HG03139 (cell line): ENCODE results near the gene B3GALT4.
A peak's percentile ranks its signal among the peaks of the same experiment; 100 is the strongest.
"Not testable (repeated sequence)": the region's sequence is repeated elsewhere in the genome, so short reads cannot be mapped to it uniquely, and the experiment has no call there.

ENCODE experiments used
- ATAC-seq: cut with Tn5 transposase; IDR thresholded peaks from one replicate; pipeline ENCODE4 v1.9.1; 2021; ENCODE audit not compliant: unreplicated experiment

The B3GALT4 gene, protein sequence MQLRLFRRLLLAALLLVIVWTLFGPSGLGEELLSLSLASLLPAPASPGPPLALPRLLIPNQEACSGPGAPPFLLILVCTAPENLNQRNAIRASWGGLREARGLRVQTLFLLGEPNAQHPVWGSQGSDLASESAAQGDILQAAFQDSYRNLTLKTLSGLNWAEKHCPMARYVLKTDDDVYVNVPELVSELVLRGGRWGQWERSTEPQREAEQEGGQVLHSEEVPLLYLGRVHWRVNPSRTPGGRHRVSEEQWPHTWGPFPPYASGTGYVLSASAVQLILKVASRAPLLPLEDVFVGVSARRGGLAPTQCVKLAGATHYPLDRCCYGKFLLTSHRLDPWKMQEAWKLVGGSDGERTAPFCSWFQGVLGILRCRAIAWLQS

GRCh38 chr6:33276864-33277662, at the start of gene B3GALT4:
B3GALT4 (plus strand) TSS chr6:33277123; CDS start chr6:33277420, 297 bp downstream.
- peak; percentile 53 for ATAC-seq

DNA sequence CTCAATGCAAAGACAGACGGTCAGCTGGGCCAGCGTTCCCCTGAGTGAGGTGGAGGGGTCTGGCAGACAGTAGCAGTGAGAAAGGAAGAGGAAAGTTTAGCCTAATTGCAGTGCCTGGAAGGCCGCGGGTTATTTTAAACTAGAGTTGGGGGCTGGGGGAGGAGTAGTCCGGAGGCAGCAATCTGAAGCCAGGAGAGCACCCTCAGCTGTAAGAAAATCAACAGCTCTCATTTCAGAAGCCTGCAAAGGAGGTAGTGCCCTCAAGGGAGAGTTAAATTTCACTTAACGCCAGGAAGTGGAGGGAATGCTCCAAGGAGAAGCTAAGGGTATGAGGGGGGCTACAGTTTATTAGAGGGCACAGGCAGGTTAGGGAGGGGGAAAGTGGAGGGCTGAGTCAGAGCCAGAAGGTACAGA, 41.7 kb upstream of the B3GALT4 start:
- no peak for ATAC-seq

DNA sequence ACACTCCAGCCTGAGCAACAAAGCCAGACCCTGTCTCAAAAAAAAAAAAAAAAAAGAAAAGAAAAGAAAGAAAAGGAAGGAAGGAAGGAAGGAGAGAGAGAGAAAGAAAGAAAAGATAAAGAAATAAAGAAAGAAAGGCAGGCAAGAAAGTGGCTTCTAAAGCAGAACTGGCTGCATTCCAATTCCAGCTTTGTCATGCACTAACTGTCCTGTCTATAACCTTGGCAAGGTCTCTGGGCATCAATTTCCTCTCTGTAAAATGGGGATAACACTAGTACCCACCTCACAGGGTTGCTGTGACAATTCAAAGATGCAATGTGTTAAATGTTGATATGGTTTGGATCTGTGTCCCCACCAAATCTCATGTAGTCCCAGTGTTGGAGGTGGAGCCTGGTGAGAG, 40.6 kb upstream of the B3GALT4 start:
- no peak for ATAC-seq

GRCh38 chr6:33236852-33237251, 40.1 kb upstream of the B3GALT4 start:
- no peak for ATAC-seq

DNA sequence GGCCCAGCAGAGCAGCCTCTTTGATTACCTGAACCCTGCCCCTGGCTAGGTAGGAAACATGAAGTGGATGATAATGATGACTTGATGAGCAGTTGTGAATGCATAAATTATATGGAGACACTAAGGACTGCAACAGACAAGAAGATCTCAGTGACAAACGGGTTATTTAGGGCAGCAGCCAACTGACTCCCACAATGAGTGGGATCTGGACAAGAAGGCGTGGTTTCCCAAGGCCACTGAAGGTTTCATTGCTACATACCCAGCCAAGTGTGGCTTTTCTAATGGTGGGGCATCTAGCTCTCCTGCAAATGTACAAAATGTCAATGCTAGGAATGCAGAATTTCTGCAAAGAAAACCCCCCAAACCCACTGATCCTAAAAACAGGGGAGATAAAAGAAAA, 39.2 kb upstream of the B3GALT4 start:
- ATAC-seq: no peak

- no peak for ATAC-seq
These were observed 35.0 kb upstream of the B3GALT4 start for GRCh38 chr6:33241968-33242367.

DNA sequence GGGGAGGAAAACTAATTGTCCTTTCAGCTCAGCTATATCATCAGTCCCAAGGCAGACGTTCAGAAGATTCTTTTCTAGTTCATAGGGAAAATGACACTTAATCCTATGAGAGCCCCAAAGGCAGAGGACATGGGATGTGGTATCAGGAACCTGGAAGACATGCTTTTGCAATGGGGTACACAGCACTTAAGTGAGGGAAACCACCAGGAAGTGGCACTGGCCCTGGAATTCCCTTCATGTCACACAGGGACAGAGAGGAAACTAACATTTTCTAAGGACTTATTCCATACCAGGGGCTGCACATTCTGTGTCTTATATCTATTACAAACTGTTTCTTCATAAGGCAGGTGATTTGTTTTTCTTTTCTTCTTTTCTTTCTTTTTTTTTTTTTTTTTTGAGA, 33.4 kb upstream of the B3GALT4 start:
- ATAC-seq: no peak

- no peak for ATAC-seq
These were observed 28.8 kb upstream of the B3GALT4 start for GRCh38 chr6:33247977-33248642.

DNA sequence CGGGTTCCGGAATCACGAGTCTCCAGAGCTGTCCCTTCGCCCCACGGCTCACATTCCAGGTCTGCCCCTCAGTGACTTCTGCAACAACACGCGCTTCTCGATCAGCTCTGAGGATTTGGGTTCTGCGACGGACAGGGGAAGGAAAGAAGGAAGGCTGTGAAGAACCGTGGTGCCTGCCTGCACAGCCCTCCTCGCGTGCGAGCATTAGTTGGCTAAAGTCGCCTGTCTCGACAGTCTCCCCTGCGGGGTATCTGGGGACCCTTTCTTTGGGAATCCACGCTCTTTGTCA, 28.3 kb upstream of the B3GALT4 start:
- no peak for ATAC-seq

- ATAC-seq: peak; percentile 86
These were observed 27.8 kb upstream of the B3GALT4 start for GRCh38 chr6:33248932-33249731.

DNA sequence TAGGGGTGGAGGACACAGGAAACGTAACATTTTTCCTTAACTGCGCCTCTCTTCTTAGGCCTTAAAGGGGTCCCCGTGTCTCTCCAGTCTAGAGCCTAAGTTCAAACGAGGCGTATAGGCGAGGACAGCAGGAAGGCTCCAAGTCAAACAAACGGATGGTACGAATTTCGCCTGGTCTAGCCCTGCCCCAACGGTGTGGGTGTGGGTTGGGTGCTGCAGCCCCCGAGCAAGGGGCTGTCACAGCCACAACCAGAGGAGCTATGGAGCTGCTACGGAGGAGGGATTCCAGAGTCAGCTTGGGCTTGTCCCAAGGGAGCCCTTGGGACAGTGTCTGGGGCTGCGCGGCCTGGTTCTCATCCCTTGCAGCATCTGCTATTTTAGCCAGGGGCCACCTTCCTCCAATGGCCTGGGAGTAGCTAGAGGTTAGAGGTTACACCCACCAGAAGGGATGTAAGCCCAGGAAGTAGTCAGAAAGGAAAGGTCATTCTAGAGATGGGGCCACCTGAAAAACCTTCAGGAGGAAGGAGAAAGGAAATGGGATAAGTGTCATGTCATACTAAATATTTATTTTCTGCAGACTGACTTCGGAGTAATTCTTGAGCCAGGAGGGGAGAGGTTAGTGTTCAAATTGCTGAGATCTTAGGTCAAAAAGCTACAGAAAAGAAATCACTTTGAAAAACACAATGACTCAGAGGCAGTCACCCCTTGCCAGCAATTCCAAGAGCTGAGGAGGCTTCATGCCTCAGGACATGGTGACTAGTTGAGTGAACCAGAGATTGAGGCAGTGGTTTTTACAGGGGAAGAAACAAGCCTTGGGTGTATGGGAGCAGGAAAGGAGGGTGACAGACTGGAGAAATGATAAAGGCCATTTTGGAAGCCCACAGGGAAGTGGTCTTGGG, 26.9 kb upstream of the B3GALT4 start:
- ATAC-seq: no peak

DNA sequence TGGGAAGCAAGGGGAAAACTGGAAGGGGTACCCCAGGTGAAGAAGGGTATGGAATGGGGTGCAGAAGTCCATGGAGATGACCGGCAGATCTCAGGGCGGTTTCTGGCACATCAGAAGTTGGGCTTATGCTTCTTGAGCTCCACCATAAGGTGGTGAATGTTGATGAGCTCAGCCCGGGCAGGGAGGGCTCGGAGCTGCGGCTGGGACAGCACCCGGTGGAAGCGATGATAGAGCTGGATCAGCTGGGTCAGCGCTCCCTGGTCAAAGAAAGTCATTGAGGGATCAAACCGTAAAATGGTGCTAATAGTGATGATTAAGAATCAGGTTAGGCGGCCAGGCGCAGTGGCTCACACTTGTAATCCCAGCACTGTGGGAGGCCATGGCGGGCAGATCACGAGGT, 26.2 kb upstream of the B3GALT4 start:
- ATAC-seq: no peak

DNA sequence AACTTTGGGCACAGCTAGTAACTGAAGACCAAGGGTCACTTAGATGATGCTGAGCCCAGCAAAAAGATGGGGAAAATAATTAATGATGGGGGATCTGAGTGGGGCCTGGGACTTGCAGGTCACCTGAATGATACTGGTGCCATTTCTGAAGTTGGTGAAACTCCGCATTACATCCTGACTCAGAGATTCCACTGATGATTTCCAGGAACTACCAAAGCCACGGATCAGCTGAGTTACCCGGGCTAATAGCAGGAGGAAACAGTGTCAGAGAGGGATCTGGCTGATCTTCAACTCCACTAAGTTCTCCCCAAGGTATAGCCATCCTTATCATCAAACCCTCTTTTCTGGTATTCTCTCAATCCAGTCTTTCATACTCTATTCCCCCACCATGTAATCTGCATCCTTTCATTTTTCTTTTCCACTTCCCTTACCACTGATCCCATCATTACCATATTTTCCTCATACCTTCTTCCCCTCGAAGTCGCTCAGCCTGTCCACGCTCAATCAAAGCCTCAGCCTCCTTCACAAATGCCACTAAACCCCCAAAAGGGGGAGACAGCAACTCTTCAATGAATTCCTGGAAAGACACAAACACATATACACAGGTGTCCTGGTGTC, 25.4 kb upstream of the B3GALT4 start:
- ATAC-seq: no peak

DNA sequence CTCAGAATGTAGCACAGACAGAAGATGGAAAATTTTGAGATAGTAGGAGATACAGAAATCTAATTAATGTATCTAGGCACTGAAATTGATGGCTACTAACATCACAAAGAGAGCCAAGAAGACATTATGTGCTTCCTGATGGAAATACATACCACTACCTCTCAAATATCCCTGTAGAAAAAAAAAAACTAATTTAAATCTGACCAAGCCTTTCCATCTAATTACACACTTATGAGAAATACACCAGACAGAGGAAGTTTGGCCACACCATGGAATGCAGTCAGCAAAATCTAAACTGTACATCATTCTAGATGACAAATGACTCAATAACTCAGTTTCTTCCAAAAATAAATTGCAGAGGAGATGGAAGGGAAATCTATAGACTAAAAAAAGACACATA, 24.2 kb upstream of the B3GALT4 start:
- no peak for ATAC-seq

DNA sequence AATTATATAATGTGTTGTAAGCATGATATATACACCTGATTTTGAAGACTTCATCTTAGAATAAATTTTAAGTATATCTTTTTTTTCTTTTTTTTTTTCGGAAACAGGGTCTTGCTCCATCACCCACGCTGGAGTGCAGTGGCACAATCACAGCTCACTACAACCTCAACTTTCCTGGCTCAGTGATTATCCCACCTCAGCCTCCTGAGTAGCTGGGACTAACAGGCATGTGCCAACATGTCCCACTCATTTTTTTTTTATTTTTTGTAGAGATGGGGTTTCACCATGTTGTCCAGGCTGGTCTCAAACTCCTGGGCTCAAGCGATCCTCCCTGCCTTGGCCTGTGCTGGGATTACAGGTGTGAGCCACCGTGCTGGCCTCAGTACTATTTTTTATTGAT, 22.3 kb upstream of the B3GALT4 start:
- ATAC-seq: no peak

DNA sequence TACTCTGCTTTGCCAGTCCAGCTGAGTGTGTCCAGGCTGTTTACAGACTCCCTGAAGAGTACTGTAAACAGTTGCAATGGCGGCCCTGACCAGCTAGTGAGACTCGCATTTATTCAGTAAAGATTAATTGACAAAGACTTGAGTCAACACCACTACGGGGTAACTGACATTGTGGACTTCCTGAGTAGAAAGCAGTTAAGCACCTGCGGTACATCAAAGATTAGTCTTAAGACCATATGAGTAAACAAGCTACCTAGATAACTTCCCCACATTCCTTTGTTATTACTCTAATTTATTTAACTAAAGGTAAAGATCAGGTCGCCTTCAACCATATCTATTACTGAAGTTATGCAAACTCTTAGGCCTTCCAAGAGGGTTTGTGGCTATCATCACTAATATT, 17.9 kb upstream of the B3GALT4 start:
- no peak for ATAC-seq

DNA sequence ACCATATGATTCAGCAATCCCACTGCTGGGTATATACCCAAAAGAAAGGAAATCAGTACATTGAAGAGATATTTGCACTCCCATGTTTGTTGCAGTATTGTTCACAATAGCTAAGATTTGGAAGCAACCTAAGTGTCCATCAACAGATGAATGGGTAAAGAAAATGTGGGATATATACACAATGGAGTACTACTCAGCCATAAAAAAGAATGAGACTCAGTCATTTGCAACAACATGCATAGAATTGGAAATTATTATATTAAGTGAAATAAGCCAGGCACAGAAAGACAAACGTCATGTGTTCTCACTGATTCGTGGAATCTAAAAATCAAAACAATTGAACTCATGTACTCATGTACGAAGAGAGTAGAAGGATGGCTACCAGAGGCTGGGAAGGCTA, 14.4 kb upstream of the B3GALT4 start:
- ATAC-seq: not testable (repeated sequence)

DNA sequence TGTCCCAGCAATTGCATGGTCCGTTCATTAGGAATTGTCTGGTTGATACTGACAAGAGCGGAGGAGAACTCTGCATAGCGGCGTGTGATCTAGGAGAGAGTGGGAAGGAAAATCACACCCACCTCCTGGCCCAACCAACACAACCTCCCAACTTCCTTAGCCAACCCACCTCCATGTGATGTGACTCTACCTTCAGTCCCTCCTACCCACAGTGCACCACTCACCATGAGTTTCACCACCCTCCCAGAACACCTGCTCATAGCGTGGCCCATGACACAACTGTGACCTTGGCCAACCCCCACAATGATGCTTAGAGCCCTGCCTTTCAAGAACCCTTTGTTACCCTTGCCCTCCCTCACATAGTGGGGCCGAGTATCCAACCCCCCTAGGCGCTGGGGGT, 12.9 kb upstream of the B3GALT4 start:
- ATAC-seq: no peak

DNA sequence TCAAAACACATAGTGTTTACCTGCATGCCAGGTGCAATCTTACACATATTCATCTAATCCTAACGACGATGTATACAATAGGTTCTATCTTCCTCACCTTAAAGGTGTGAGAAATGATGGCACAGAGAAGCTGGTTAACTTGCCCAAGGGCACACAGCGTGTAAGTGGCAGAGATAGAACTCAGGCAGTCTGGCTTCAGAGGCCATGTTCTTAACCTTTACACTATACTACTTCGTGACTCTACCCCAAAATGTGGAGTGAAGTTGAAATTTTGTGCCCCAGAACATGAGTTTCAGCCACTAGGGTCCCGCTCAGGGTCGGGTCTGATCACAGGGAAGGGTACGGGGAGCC, 5.8 kb upstream of the B3GALT4 start:
- no peak for ATAC-seq
